Activated CD8-positive, alpha-beta memory T cell treated with anti-CD3 and anti-CD28 coated beads for 48 hours (primary cell): ENCODE measurements around the gene GOLGA8G.
"Not testable (repeated sequence)": the region's sequence is repeated elsewhere in the genome, so short reads cannot be mapped to it uniquely, and the experiment has no call there.

ENCODE experiments used
- DNase-seq, 3 experiments: peaks; one replicate each; pipeline ENCODE4 v3.0.0-alpha.2; 2020; ENCODE audit warnings: low read depth in 2 of 3, low spot score in 2 of 3

Gene GOLGA8G, protein sequence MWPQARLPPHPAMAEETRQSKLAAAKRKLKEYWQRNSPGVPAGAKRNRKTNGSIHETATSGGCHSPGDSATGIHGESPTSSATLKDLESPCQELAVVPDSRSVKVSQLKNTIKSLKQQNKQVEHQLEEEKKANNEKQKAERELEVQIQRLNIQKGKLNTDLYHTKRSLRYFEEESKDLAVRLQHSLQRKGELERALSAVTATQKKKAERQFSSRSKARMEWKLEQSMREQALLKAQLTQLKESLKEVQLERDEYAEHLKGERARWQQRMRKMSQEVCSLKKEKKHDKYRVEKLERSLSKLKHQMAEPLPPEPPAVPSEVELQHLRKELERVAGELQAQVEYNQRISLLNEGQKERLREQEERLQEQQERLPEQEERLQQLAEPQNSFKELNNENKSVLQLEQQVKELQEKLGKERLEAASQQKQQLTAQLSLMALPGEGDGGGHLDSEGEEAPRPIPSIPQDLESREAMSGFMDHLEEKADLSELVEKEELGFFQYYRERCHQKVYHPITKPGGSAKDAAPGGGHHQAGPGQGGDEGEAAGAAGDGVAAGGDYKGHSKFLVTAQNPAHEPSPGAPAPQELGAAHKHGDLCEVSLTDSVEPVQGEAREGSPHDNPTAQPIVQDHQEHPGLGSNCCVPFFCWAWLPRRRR

DNA sequence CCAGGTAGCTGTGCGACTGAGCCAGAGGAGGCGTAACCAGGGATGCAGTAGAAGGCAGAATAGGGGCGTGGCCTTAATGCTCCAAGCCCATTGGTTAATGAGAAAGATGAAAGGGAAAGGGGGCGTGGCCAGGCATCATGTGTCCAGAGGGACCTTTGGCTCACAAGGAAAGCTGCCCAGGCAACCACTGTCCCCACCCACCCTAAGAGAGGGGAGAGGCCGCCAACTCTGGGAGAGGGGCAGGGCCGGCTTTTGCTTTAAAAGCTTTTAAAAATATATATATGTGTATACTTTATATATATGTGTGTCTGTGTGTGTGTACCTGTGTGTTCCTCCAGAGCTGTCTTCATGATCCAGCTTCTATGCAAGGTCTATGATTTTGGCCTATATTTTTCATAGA lies at the start of gene GOLGA8G:
Gene GOLGA8G (minus strand): TSS at position 18 of the 400 bp plus-strand sequence. CDS start 62 bp downstream, outside the sequence.
- not testable (repeated sequence) for DNase-seq

DNA sequence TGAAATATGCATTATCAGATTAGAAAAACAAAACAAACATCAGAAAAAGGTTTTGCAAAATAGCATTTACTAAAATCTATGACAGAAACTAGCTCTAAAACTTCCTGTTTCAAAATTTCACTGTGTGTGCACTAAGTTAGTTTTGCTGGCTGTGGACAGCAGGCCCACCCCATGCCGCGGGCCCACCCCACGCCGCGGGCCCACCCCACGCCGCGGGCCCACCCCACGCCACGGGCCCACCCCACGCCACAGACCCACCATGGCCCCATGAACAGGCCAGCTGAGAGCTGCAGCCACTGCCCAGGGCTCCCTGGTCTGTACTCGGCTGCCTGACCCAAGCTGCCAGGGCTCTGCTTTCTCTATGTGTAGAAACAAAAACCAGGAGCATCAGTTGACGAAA lies 40.6 kb upstream of the GOLGA8G start:
- DNase-seq, result not testable (repeated sequence)

- not testable (repeated sequence) for DNase-seq
Measured at GRCh38 chr15:28553268-28553667, 20.5 kb upstream of the GOLGA8G start, which contains the start of gene GOLGA6L25. Gene GOLGA6L25 (plus strand): TSS chr15:28553568. CDS start chr15:28553629, 61 bp downstream.

DNA sequence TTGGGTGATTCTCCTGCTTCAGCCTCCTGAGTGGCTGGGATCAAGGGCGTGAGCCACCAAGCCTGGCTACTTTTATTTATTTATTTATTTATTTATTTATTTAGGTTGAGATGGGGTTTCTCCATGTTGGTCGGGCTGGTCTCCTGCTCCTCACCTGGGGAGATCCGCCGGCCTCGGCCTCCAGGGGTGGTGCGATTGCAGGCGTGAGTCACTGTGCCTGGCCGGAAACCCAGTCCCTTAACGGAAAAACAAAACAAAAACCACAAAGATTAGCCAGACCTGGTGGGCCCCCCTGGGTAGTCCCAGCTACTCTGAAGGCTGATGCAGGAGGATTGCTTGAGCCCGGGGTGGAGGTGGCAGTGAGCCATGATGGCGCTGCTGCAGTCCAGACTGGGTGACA lies 17.6 kb downstream of the GOLGA8G start:
- not testable (repeated sequence) for DNase-seq

GRCh38 chr15:28514128-28514527 lies 18.6 kb downstream of the GOLGA8G start:
- DNase-seq, result not testable (repeated sequence)

- not testable (repeated sequence) for DNase-seq
Measured at GRCh38 chr15:28508217-28508889, 24.4 kb downstream of the GOLGA8G start.

DNA sequence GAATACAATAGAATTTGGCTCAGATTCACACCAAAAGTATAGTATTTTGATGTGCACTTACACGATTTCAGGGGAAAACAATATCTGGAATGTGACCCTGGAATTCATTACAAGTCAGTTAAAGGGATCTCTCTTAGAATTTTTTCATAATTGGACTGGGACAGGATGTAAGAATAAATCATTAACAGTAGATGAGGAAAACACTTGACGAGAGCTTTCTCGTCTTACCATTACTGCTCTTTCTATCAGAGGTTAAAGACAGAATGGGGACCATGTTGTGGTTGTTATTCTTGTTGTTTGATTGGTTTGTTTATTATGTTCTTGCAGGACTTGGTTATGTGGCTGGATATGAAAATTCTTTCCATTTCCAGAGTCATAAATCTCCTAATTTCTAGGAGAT lies 51.4 kb downstream of the GOLGA8G start:
- DNase-seq, result not testable (repeated sequence)
